GM21447 (cell line): Measurements from ENCODE around the gene CD80.
A peak's percentile ranks its signal among the peaks of the same experiment; 100 is the strongest.
"Not testable (repeated sequence)": the region's sequence is repeated elsewhere in the genome, so short reads cannot be mapped to it uniquely, and the experiment has no call there.

Experiments used
- ATAC-seq: cut with Tn5 transposase; IDR thresholded peaks from one replicate; pipeline ENCODE4 v1.9.1; 2021; ENCODE audit not compliant: unreplicated experiment

Gene CD80, protein sequence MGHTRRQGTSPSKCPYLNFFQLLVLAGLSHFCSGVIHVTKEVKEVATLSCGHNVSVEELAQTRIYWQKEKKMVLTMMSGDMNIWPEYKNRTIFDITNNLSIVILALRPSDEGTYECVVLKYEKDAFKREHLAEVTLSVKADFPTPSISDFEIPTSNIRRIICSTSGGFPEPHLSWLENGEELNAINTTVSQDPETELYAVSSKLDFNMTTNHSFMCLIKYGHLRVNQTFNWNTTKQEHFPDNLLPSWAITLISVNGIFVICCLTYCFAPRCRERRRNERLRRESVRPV

GRCh38 chr3:119559441-119559963 is at the start of gene CD80:
Gene CD80, minus strand, starts transcription at chr3:119559614. Its CDS starts 1,886 bp downstream, at chr3:119557728.
- ATAC-seq, result peak; percentile 46

DNA sequence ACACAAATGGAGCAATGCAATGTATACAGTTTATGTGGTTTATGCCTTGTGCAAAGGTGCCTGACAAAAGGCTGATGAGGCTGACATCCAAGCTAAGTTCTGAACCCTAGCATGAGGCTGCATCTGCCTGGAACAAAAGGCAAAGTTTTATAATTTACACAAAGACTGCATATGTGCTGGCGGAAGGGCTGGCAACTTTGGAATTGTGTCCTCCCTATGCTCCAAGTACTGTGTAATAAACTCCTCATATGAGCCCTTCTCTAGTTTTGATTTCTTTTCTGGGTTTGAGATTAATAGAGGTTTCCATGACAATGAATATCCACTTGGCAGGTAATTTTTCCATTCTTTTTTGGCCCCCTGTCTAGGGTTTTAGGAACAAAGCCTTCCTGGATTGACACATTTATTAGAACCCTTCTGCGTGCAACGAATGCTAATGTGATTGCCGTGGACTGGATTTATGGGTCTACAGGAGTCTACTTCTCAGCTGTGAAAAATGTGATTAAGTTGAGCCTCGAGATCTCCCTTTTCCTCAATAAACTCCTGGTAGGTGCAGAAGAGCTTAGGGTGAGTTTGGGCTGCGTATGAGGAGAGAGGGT is 49.1 kb upstream of the CD80 start:
- no peak for ATAC-seq

DNA sequence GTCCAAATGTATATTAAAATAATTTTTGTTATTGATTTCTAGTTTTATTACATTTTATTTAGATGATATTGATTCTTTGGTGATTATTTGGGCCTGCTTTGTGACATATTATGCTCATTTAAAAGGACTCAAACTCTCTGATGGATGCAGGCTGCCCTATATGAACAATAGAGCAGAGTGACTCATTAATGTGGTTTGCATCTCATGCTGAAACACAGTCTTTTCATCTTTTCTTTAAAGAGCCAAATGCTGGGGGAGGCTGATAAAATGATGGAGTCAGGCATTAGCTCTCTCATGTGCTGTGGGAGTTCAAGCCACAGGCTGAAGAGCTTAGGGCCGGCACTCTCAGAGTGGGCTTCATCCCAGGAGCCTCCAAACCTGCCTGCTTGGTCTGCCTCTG is 45.5 kb upstream of the CD80 start:
- ATAC-seq, result no peak

- ATAC-seq, result no peak
Observed at GRCh38 chr3:119602676-119603075, 43.3 kb upstream of the CD80 start.

DNA sequence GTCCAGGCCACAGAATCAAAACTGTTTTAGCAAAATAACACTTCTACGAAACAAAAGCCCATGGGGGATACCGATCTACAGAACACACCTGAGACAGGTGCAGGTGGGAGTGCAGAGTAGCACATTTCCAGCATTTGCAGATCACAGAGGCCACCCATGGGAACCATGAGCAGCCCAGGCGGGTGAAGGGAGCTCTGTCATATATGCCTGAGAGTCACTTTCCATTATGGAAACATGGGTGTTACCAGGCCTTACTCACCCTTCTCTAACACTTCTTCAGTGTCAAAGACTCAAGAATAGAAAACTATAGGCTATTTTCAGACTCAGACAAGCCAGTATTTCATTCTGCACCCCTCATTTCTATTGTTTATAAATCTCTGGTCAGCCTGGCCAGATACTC is 41.7 kb upstream of the CD80 start:
- ATAC-seq, result peak; percentile 26

DNA sequence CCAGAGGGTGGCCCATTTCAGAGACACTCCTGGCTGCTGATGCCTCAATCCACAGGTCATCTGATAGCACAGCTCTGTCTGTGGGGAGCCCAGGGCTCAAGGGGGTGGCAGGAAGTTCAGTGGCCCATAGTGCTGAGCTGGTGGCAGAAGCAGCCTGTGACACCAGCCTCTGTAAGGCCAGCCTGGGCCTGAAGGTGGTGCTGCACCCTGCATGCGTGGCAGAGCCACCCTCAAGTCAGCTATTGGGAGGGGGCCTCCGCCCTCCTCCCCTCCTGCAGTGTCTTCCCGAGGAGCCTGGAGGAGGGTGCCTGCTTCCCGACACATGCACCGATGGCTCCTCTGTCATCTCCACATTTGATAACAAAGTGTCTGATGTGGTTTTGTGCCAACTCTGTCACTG is 41.3 kb upstream of the CD80 start:
- peak; percentile 59 for ATAC-seq

- ATAC-seq, result no peak
Observed at GRCh38 chr3:119599558-119600174, 40.3 kb upstream of the CD80 start.

GRCh38 chr3:119598410-119599098 is 39.1 kb upstream of the CD80 start:
- ATAC-seq, result peak; percentile 41

DNA sequence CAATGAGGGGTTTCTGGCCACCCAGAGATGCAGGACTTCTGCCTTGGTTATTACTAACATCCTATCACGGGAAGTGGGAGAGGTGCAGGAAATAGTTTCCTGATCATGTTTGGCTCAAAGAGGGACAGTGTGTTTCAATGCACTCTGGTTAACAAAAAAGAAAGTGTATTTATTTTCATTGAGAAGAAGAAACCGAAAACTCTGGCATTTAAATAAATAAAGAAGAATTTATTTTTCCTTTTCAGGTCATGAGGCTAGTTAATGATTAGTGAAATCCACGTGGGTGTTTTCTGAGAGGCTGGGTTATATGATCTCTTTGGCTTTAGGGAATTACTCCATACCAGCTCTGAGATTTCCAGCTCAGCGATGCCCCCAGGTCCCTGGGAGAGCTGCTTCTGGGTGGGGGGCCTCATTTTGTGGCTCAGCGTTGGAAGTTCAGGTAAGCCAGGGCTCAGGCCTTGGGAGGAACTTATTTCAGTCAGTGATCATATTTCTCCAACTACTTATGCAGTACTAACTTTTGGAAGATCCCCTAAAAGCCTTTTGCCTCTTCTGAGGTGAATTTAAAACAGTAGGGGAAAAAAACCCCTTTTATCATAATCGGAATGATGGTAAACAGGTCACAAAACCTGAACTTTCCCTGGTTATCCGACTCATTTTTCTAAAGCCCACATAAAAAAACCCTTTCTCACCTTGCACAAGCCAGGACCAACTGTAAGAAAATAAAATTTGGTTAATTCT is 38.3 kb upstream of the CD80 start, which contains the start of gene PLA1A:
Gene PLA1A (plus strand): TSS at position 338 of the 741 bp plus-strand sequence. CDS start 29 bp downstream, at position 367.
- no peak for ATAC-seq

- ATAC-seq, result no peak
Observed at GRCh38 chr3:119596398-119596797, 37.0 kb upstream of the CD80 start.

DNA sequence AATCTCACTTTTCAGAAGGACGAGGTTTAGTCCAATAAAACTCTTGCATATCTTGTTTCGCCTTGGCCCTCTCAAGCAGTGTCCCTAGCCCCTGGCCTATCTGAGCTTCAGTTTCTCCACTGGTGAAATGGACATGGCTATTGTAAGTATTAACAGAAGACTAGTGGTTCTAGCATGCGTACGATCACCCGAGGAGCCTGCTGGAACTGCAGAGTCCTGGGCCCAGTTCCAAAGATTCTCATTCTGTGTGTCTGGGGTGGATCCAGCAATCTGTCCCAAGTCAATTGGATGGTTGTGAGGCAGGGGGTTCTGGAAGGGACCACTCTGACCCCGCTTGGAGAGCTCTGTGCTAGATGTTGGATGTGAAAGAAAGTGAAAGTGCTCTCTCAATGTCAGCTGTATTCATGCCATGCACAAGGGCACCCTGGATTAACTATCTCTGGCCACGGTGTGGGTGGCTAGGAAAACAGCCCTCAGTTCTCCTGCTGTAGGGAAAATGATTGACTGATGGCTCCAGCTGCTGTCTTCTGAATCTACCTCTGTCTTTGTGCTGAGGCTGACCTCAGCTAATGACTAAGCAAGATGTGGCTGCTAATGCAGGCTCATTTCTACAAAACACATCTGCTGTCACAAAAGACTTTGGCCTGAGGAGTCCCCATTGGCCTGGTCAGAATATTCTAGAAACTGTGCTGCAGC is 36.4 kb upstream of the CD80 start:
- no peak for ATAC-seq

GRCh38 chr3:119594929-119595328 is 35.5 kb upstream of the CD80 start:
- ATAC-seq, result not testable (repeated sequence)

- ATAC-seq, result no peak
Observed at GRCh38 chr3:119594066-119594465, 34.7 kb upstream of the CD80 start.

DNA sequence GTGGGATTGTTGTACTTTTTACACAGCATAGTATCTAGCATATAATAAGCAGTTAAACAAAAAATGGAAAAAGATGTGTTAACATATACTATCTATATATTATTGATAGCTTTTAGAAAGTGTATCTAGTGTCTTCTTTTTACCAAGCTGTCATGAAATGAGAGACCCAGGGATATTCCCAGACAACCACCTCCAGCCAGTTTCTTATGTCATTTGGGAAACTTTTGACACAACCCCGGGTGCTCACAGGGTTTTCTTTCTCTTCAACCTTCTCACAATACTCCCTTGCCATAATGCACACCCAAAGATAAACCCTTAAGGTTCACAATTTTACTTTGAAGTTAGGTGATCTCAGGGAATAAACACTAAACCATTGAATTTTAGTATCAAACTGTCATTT is 33.4 kb upstream of the CD80 start:
- no peak for ATAC-seq

DNA sequence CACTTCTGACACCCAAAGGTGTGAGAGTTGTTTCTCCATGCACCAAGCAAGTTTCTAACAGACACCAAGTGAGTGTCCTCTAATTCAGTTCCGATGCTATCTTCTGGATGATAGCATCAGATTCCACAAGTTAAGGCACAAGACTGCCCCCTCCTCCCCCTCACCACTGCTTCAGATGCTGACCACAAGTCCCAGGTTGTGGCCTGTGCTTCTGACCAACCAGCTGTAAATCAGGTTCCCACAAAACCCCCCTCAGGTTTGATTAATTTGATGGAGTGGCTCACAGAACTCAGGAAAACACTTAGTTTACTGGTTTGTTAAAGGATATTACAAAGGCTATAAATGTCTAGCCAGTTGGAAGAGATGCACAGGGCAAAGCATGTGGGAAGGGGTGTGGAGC is 31.3 kb upstream of the CD80 start:
- ATAC-seq, result no peak

DNA sequence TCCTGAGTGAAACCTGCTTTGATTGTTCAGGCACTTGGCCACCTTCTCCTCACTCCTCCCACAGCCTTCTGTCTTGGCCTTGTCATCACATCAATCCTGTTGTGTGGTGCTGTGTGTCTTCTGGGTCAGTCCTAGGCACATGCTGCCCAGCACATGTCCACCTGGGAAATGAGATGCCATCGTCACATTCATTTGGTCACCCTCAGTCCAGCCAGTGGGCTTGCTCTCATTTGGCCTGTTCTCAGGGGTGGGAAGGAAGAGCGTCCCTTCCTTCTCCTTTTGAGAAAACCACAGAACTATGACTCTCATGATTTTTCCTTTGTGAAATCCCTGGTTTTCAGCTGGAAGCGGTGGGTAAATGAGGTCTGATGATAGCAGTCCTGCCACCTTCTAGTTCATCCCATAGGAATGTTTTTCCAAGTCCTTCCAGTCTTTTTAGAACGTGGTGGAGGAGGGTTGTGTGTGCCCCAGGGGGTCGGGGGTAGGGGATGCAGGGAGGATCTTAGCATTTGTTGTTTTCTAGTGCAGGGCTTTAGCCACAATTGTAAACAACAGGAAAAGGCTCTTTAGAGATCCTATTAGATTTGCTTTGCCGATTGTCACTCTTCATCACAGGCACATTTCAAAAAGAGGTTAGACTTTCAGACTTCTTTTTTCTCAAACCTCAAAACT is 29.8 kb upstream of the CD80 start:
- ATAC-seq, result no peak

DNA sequence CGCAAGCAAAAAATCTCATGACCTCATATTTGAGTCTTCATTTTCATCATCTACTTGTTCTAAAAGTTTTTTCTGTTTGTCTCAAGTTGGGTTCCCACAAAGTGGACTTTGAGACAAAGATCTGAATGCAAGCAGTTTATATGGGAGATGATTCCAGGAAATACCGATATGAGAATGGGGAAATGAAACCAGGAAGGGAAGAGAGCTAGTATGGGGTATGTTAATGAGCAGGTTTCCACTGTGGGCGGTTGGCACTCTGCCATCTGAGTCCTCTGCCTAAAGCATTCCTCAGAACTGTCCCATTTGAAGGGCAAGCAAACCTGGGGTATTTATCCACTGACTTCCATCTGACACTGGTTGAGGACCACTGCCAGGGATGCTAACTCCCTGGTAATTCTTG is 28.7 kb upstream of the CD80 start:
- peak; percentile 76 for ATAC-seq

- no peak for ATAC-seq
Observed at GRCh38 chr3:119586733-119587172, 27.3 kb upstream of the CD80 start.

- no peak for ATAC-seq
Observed at GRCh38 chr3:119585856-119586570, 26.6 kb upstream of the CD80 start.
